Inflammatory macrophage treated with lipopolysaccharide for 4 hours (primary cell): ENCODE results near the gene THAP4.
A peak's percentile ranks its signal among the peaks of the same experiment; 100 is the strongest.

ENCODE experiments used
- DNase-seq: peaks from one replicate; pipeline ENCODE4 v3.0.0-alpha.2; 2020

THAP4 gene

GRCh38 chr2:241545523-241546473, 91.2 kb downstream of the THAP4 start:
- no peak for DNase-seq

- DNase-seq: no peak
These were observed 91.9 kb downstream of the THAP4 start for GRCh38 chr2:241545106-241545505.

GRCh38 chr2:241542278-241542605, 94.7 kb downstream of the THAP4 start:
- DNase-seq: no peak

- DNase-seq: no peak
These were observed 95.2 kb downstream of the THAP4 start for GRCh38 chr2:241541564-241542277.

- DNase-seq: peak; percentile 58
These were observed 96.0 kb downstream of the THAP4 start for GRCh38 chr2:241540771-241541561.

GRCh38 chr2:241540401-241540770, 96.6 kb downstream of the THAP4 start:
- no peak for DNase-seq

GRCh38 chr2:241539616-241540374, 97.2 kb downstream of the THAP4 start:
- no peak for DNase-seq

- no peak for DNase-seq
These were observed 97.9 kb downstream of the THAP4 start for GRCh38 chr2:241538838-241539615.

GRCh38 chr2:241535871-241536655, 100.9 kb downstream of the THAP4 start:
- DNase-seq: no peak

GRCh38 chr2:241534701-241535375, 102.1 kb downstream of the THAP4 start:
- no peak for DNase-seq
